K562 (cell line): ENCODE data around the gene PBX4. TPM values are rescaled to one million over a fixed set of nuclear protein-coding genes. Genes with fewer than 3 reads are reported as not detected.

Experiments used
- ATF6 ChIP-seq: sonication (generic); formaldehyde crosslinking; IDR thresholded peaks from 2 replicates; pipeline ENCODE4 v1.4.0; 2020; ENCODE audit warnings: mild to moderate bottlenecking, missing genetic modification reagents
- CCNT2 ChIP-seq: IDR thresholded peaks from 2 replicates; pipeline ENCODE4 v1.6.1; 2011; ENCODE audit warnings: borderline replicate concordance, low read depth, mild to moderate bottlenecking, moderate library complexity, mixed read lengths, low read length; ENCODE audit not compliant: insufficient read length; ENCODE audit errors: extremely low read depth
- DDX20 ChIP-seq: fragments of 450-650 bp; IDR thresholded peaks from 2 replicates; pipeline ENCODE4 v1.6.1; 2016; ENCODE audit warnings: missing genetic modification characterization, low read depth, mild to moderate bottlenecking, missing compliant biosample characterization, moderate library complexity
- RAD51 ChIP-seq: fragments of 450-650 bp; IDR thresholded peaks from 2 replicates; pipeline ENCODE4 v1.7.1; 2016; ENCODE audit warnings: low read depth, mild to moderate bottlenecking, borderline replicate concordance
- SNIP1 ChIP-seq: fragments of 450-650 bp; IDR thresholded peaks from 2 replicates; pipeline ENCODE4 v1.7.1; 2017; ENCODE audit warnings: low read depth, mild to moderate bottlenecking
- ZBTB5 ChIP-seq: fragments of 450-650 bp; IDR thresholded peaks from 2 replicates; pipeline ENCODE4 v1.6.1; 2017; ENCODE audit warnings: antibody characterized with exemption
- ZNF232 ChIP-seq: sonication (generic); formaldehyde crosslinking; IDR thresholded peaks from 2 replicates; pipeline ENCODE4 v1.8.0; 2022; ENCODE audit warnings: mild to moderate bottlenecking, missing genetic modification reagents
- ZNF253 ChIP-seq: fragments of 250-450 bp; sonication (Bioruptor Pico); conservative IDR thresholded peaks from 2 replicates; pipeline ENCODE4 v1.6.1; 2021; ENCODE audit warnings: mild to moderate bottlenecking
- ZNF3 ChIP-seq: fragments of 250-450 bp; sonication (Bioruptor Pico); IDR thresholded peaks from 2 replicates; pipeline ENCODE4 v1.5.0; 2021; ENCODE audit warnings: mild to moderate bottlenecking, moderate library complexity
- ZNF766 ChIP-seq: fragments of 200-800 bp; sonication (Bioruptor generic); conservative IDR thresholded peaks from 2 replicates; pipeline ENCODE4 v1.6.1; 2016; ENCODE audit warnings: missing genetic modification characterization, missing compliant biosample characterization
- polyA plus RNA-seq, 8 experiments: library from polyadenylated mRNA; depleted of rRNA in 4 of 8; stranded (reverse) in 5 of 8; unstranded in 3 of 8; fragments of >200 nt; fragmentation: Nextera tagmentation in 2 of 8; fragmentation: Illumina TruSeq in 1 of 8; extraction: Ambion mirVana in 2 of 8; extraction: Trizol in 1 of 8; gene quantifications; 2 replicates each; pipeline versions ENCODE4 v1.2.1 to v1.2.3, GENCODE V29; 2011 to 2014; ENCODE audit warnings: inconsistent platforms in 1 of 8, missing spikeins in 1 of 8
- total RNA-seq, 7 experiments: library from RNA; depleted of rRNA in 6 of 7; stranded (reverse); fragments of >200 nt in 6 of 7; fragmentation: Illumina TruSeq in 2 of 7; extraction: Trizol in 2 of 7; gene quantifications; 2 replicates each; pipeline versions ENCODE4 v1.2.1 to v1.2.3, GENCODE V29; 2011 to 2021; ENCODE audit warnings: low replicate concordance in 1 of 7
- TF ChIP-seq, protein P1 (sequence below): fragments of 450-650 bp; IDR thresholded peaks from 2 replicates; pipeline ENCODE4 v1.6.1; 2016; ENCODE audit warnings: mild to moderate bottlenecking, moderate library complexity

PBX4 gene
- total and polyA plus RNA-seq, 9 of the 15 experiments (the other 6 are each of a cell fraction or from before 2014, with no cell fraction given) = 0.11 to 3.8 (median 1.6) TPM; not detected in 1

DNA sequence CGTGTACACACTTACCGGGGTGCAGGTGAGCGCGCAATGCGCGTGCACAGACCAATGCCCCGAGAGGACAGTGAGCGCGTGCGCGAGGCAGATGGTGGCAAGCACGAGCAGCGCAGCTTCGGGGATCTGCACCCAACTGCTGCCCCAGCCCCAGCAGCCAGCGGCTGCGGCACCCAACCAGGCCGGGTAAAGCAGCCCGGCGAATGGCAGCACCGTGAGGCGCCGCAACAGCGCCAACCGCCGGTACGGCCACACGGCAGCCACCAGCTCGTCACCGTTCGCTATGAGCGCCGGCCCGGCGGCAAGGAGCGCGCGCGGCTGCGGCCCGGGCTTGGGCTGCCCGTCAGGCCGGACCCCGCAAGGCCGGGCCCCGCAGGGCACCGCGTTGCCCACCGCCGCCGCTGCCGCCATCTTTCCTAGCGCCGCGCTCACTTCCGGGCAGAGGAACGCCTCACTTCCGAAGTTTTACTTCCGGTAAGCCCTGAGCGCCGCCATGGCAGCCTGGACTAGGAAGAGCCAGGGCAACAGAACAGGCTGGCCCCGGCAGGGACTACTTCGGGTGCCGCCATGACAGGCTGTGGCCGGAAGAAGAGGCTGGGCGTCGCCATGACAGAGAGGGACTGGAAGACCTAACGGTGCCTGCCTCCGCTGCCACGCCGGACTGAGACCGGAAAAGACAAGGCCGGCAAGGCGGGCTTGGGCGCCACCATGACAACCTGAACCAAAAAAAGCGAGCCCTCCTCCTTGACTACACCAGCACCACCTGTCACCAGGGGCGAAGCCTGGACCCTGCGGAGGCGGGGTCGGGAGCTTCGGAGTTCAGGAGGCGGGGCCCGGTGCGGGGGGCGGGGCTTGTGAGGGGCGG, 45.0 kb upstream of the PBX4 start, which contains the start of gene ATP13A1 (continued):
- TF ChIP-seq ZNF232 = no peak
- TF ChIP-seq CCNT2 = no peak
- TF ChIP-seq ZNF253 (CRISPR knock-in tag) = no peak
- TF ChIP-seq RAD51 = no peak
- TF ChIP-seq ATF6 (CRISPR knock-in tag) = no peak
- TF ChIP-seq ZNF3 = no peak
- TF ChIP-seq DDX20 (tag) = no peak
- no peak for TF ChIP-seq ZBTB5
- peak; percentile 94 for TF ChIP-seq ZNF766 (CRISPR knock-in tag)
- TF ChIP-seq SNIP1 = no peak
- TF ChIP-seq, protein P1, sequence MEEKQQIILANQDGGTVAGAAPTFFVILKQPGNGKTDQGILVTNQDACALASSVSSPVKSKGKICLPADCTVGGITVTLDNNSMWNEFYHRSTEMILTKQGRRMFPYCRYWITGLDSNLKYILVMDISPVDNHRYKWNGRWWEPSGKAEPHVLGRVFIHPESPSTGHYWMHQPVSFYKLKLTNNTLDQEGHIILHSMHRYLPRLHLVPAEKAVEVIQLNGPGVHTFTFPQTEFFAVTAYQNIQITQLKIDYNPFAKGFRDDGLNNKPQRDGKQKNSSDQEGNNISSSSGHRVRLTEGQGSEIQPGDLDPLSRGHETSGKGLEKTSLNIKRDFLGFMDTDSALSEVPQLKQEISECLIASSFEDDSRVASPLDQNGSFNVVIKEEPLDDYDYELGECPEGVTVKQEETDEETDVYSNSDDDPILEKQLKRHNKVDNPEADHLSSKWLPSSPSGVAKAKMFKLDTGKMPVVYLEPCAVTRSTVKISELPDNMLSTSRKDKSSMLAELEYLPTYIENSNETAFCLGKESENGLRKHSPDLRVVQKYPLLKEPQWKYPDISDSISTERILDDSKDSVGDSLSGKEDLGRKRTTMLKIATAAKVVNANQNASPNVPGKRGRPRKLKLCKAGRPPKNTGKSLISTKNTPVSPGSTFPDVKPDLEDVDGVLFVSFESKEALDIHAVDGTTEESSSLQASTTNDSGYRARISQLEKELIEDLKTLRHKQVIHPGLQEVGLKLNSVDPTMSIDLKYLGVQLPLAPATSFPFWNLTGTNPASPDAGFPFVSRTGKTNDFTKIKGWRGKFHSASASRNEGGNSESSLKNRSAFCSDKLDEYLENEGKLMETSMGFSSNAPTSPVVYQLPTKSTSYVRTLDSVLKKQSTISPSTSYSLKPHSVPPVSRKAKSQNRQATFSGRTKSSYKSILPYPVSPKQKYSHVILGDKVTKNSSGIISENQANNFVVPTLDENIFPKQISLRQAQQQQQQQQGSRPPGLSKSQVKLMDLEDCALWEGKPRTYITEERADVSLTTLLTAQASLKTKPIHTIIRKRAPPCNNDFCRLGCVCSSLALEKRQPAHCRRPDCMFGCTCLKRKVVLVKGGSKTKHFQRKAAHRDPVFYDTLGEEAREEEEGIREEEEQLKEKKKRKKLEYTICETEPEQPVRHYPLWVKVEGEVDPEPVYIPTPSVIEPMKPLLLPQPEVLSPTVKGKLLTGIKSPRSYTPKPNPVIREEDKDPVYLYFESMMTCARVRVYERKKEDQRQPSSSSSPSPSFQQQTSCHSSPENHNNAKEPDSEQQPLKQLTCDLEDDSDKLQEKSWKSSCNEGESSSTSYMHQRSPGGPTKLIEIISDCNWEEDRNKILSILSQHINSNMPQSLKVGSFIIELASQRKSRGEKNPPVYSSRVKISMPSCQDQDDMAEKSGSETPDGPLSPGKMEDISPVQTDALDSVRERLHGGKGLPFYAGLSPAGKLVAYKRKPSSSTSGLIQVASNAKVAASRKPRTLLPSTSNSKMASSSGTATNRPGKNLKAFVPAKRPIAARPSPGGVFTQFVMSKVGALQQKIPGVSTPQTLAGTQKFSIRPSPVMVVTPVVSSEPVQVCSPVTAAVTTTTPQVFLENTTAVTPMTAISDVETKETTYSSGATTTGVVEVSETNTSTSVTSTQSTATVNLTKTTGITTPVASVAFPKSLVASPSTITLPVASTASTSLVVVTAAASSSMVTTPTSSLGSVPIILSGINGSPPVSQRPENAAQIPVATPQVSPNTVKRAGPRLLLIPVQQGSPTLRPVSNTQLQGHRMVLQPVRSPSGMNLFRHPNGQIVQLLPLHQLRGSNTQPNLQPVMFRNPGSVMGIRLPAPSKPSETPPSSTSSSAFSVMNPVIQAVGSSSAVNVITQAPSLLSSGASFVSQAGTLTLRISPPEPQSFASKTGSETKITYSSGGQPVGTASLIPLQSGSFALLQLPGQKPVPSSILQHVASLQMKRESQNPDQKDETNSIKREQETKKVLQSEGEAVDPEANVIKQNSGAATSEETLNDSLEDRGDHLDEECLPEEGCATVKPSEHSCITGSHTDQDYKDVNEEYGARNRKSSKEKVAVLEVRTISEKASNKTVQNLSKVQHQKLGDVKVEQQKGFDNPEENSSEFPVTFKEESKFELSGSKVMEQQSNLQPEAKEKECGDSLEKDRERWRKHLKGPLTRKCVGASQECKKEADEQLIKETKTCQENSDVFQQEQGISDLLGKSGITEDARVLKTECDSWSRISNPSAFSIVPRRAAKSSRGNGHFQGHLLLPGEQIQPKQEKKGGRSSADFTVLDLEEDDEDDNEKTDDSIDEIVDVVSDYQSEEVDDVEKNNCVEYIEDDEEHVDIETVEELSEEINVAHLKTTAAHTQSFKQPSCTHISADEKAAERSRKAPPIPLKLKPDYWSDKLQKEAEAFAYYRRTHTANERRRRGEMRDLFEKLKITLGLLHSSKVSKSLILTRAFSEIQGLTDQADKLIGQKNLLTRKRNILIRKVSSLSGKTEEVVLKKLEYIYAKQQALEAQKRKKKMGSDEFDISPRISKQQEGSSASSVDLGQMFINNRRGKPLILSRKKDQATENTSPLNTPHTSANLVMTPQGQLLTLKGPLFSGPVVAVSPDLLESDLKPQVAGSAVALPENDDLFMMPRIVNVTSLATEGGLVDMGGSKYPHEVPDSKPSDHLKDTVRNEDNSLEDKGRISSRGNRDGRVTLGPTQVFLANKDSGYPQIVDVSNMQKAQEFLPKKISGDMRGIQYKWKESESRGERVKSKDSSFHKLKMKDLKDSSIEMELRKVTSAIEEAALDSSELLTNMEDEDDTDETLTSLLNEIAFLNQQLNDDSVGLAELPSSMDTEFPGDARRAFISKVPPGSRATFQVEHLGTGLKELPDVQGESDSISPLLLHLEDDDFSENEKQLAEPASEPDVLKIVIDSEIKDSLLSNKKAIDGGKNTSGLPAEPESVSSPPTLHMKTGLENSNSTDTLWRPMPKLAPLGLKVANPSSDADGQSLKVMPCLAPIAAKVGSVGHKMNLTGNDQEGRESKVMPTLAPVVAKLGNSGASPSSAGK = peak; percentile 60
